Gastroesophageal sphincter (tissue), 4 donors: ENCODE results near the gene ARHGAP42. TPM values are rescaled to one million over a fixed set of nuclear protein-coding genes. Genes with fewer than 3 reads are reported as not detected.
A peak's percentile ranks its signal among the peaks of the same experiment; 100 is the strongest.

ENCODE experiments used
- ATAC-seq: fragments of 150-250 bp; one replicate; pipeline ENCODE4 v1.9.1; 2016; ENCODE audit warnings: mild to moderate bottlenecking, moderate library complexity
- H3K27ac ChIP-seq, 4 donors: fragments of 200-600 bp; sonication (generic) in 3 of 4; 1 replicate in 3 of 4; 2 replicates in 1 of 4; pipeline ENCODE4 v1.5.1; 2016 to 2019
- H3K27me3 ChIP-seq: fragments of 200-600 bp; sonication (generic); one replicate; pipeline ENCODE4 v1.5.1; 2019
- H3K36me3 ChIP-seq, 2 donors: fragments of 200-600 bp; sonication (generic); one replicate each; pipeline ENCODE4 v1.5.1; 2019; ENCODE audit warnings: control low read depth in 1 of 2
- H3K4me1 ChIP-seq, 3 donors: fragments of 200-600 bp; sonication (generic); 1 replicate in 2 of 3; 2 replicates in 1 of 3; pipeline ENCODE4 v1.5.1; 2016 to 2019; ENCODE audit warnings: control low read depth in 2 of 3
- H3K4me3 ChIP-seq, 2 donors: fragments of 200-600 bp; sonication (generic); one replicate each; pipeline ENCODE4 v1.5.1; 2019; ENCODE audit warnings: mild to moderate bottlenecking in 1 of 2, moderate library complexity in 1 of 2
- H3K9me3 ChIP-seq, 3 donors: fragments of 200-600 bp; sonication (generic); one replicate each; pipeline ENCODE4 v1.5.1; 2017 to 2019; ENCODE audit warnings: control low read depth in 2 of 3
- CTCF ChIP-seq, 4 experiments: fragments of 200-600 bp in 2 of 4; fragments of 450-650 bp in 2 of 4; sonication (generic) in 1 of 4; IDR thresholded peaks; one replicate each; pipeline ENCODE4 v1.5.1; 2017 to 2019; ENCODE audit warnings: antibody characterized with exemption in 4 of 4, mild to moderate bottlenecking in 2 of 4, moderate library complexity in 2 of 4
- EP300 ChIP-seq: sonication (generic); formaldehyde crosslinking; IDR thresholded peaks from one replicate; pipeline ENCODE4 v1.6.1; 2017; ENCODE audit warnings: antibody characterized with exemption, mild to moderate bottlenecking
- POLR2A ChIP-seq, 2 donors: fragments of 450-650 bp; IDR thresholded peaks; one replicate each; pipeline ENCODE4 v1.6.1; 2017; ENCODE audit warnings: antibody characterized with exemption in 2 of 2, mild to moderate bottlenecking in 2 of 2, moderate library complexity in 1 of 2
- POLR2AphosphoS5 ChIP-seq: sonication (generic); formaldehyde crosslinking; IDR thresholded peaks from one replicate; pipeline ENCODE4 v1.6.1; 2017; ENCODE audit warnings: antibody characterized with exemption
- WGBS, 2 donors: methylation state at CpG; one replicate each; pipeline ENCODE4 v1.1.5; 2018; ENCODE audit warnings: low coverage in 1 of 2; 5-methylcytosine and 5-hydroxymethylcytosine counted together
- total RNA-seq, 4 donors: library from RNA; depleted of rRNA; stranded (reverse); fragments of >200 nt; gene quantifications; one replicate each; pipeline ENCODE4 v1.1.0, GENCODE V29; 2016

ARHGAP42 gene
- total RNA-seq, 4 donors from 2014 or later: 6.3 to 29.1 (median 9.9) TPM

GRCh38 chr11:100930185-100930778, 243.2 kb downstream of the ARHGAP42 start:
- H3K9me3 ChIP-seq: no peaks in the 10 kb centered on the region
- no peaks in the 10 kb centered on the region for H3K36me3 ChIP-seq
- ATAC-seq: no peak
- no peak overlapping the region for H3K4me3 ChIP-seq
- 36 to 37% methylated on average over 5 of the region's 5 CpGs for WGBS, 2 donors
- TF ChIP-seq EP300: no peak
- TF ChIP-seq POLR2AphosphoS5: no peak
- no peak for TF ChIP-seq POLR2A (IDR thresholded peaks at IDR 0.05)
- TF ChIP-seq CTCF (IDR thresholded peaks at IDR 0.05): peak; percentile 23 to 69 (median 63)
- H3K27ac ChIP-seq: no peak overlapping the region
- no peaks in the 10 kb centered on the region for H3K27me3 ChIP-seq
- no peaks in the 10 kb centered on the region for H3K4me1 ChIP-seq

DNA sequence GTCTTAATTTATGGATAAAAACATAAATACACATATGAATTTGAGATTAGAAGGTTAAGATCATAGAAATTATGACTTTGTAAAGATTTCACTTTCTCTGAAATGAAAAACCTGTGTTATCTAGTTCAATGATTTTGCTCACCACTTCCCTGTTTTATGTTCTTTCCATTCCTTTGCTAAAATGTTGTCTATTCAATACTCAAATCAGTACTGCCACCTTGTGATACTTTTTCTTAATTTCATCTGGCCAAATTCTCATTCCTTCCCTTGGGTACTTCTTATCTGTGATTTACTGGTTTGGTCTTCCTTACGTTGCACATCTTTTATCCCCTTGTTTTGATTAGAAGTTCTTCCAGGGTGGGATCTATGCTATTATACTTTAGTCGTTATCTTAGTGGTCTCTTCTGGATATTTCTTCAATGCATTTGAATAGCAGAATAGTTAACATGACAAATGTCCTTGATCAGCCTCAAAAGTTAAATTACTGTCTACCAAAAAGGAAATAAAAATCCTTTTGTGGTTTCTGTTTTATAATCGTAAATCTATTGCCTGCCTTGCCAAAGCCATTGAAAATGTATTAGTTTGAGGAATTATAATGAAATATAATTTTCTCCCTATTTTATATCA, 245.5 kb downstream of the ARHGAP42 start:
- Histone ChIP-seq H3K9me3 (no peaks in the 10 kb centered on the region), H3K4me3 (no peak overlapping the region), H3K27me3 (no peaks in the 10 kb centered on the region), H3K4me1 (no peaks in the 10 kb centered on the region), H3K27ac (no peak overlapping the region), H3K36me3 (peaks cover 0 to 4% of the 10 kb centered on the region in 2 donors)
- TF ChIP-seq EP300 (no peak), CTCF (IDR thresholded peaks at IDR 0.05) (peak in 3 of 4 experiments; percentile 22 to 36 (median 25))
- no peak for ATAC-seq
- WGBS, 2 donors: 36 to 40% methylated on average over 3 of the region's 3 CpGs

GRCh38 chr11:100936781-100937180, 249.7 kb downstream of the ARHGAP42 start:
- peaks cover 0 to 12% of the 10 kb centered on the region in 2 donors for H3K36me3 ChIP-seq
- no peaks in the 10 kb centered on the region for H3K9me3 ChIP-seq
- WGBS, 2 donors: 80 to 93% methylated on average over 3 to 6 of the region's 6 CpGs
- no peak overlapping the region for H3K27ac ChIP-seq
- ATAC-seq: no peak
- H3K4me1 ChIP-seq: peaks cover 0 to 3% (median 0%) of the 10 kb centered on the region in 3 donors
- no peaks in the 10 kb centered on the region for H3K27me3 ChIP-seq
- H3K4me3 ChIP-seq: no peak overlapping the region
- TF ChIP-seq CTCF (IDR thresholded peaks at IDR 0.05) (no peak), POLR2AphosphoS5 (no peak), POLR2A (IDR thresholded peaks at IDR 0.05) (no peak), EP300 (no peak)

- Histone ChIP-seq H3K4me1 (peaks cover 0 to 11% (median 0%) of the 10 kb centered on the region in 3 donors), H3K9me3 (no peaks in the 10 kb centered on the region), H3K4me3 (no peak overlapping the region), H3K27me3 (no peaks in the 10 kb centered on the region), H3K36me3 (peaks cover 0 to 12% of the 10 kb centered on the region in 2 donors), H3K27ac (no peak overlapping the region)
- ATAC-seq: no peak
- WGBS, 2 donors: 43 to 54% methylated on average over 5 of the region's 5 CpGs
- TF ChIP-seq EP300 (no peak), POLR2AphosphoS5 (no peak), CTCF (IDR thresholded peaks at IDR 0.05) (no peak), POLR2A (IDR thresholded peaks at IDR 0.05) (no peak)
These were observed 252.5 kb downstream of the ARHGAP42 start for GRCh38 chr11:100939571-100939970.

DNA sequence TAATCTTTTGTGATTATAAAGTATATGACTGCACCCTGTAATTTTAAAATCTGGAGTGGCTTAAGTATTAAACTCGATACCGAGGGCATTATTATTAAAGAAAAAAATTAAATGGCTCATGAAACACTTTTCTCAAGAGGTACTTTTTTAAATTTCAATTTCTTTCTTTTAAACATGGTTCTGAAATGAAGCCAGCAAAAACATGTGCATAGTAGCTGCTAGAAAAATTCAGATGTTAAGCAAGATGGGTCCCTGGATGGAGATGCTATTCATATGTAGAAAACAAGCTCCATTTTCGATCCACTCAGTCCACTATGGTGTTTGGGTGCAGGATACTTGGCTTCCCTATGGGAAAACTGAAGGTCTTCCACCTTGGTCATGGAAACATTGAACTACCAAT, 253.0 kb downstream of the ARHGAP42 start:
- no peak overlapping the region for H3K4me3 ChIP-seq
- no peaks in the 10 kb centered on the region for H3K9me3 ChIP-seq
- H3K27me3 ChIP-seq: no peaks in the 10 kb centered on the region
- 66 to 93% methylated on average over 3 of the region's 3 CpGs for whole genome bisulfite sequencing, 2 donors
- no peak overlapping the region for H3K27ac ChIP-seq
- TF ChIP-seq POLR2A (IDR thresholded peaks at IDR 0.05): no peak
- TF ChIP-seq CTCF (IDR thresholded peaks at IDR 0.05): no peak
- TF ChIP-seq EP300: no peak
- no peak for ATAC-seq
- peaks cover 0 to 12% of the 10 kb centered on the region in 2 donors for H3K36me3 ChIP-seq
- peaks cover 0 to 11% (median 0%) of the 10 kb centered on the region in 3 donors for H3K4me1 ChIP-seq
